Suprapubic skin (tissue), 4 donors: ENCODE data around the gene INSL6. TPM values are rescaled to one million over a fixed set of nuclear protein-coding genes. Genes with fewer than 3 reads are reported as not detected.

ENCODE experiments used
- DNase-seq, 2 donors: peaks; one replicate each; pipeline ENCODE4 v3.0.0-alpha.2; 2019; ENCODE audit warnings: low spot score in 2 of 2
- H3K27ac ChIP-seq: fragments of 200-600 bp; sonication (generic); one replicate; pipeline ENCODE4 v1.5.1; 2019
- H3K27me3 ChIP-seq: fragments of 200-600 bp; sonication (generic); one replicate; pipeline ENCODE4 v1.5.1; 2019
- H3K36me3 ChIP-seq: fragments of 200-600 bp; sonication (generic); one replicate; pipeline ENCODE4 v1.5.1; 2019
- H3K4me1 ChIP-seq: fragments of 200-600 bp; sonication (generic); one replicate; pipeline ENCODE4 v1.5.1; 2019
- H3K4me3 ChIP-seq: fragments of 200-600 bp; sonication (generic); one replicate; pipeline ENCODE4 v1.5.1; 2019; ENCODE audit warnings: mild to moderate bottlenecking
- H3K9me3 ChIP-seq: fragments of 200-600 bp; sonication (generic); one replicate; pipeline ENCODE4 v1.5.1; 2019
- EP300 ChIP-seq: sonication (generic); formaldehyde crosslinking; IDR thresholded peaks from one replicate; pipeline ENCODE4 v1.6.1; 2017; ENCODE audit warnings: antibody characterized with exemption
- POLR2A ChIP-seq, 2 donors: fragments of 450-650 bp; IDR thresholded peaks; one replicate each; pipeline ENCODE4 v1.6.1; 2017; ENCODE audit warnings: antibody characterized with exemption in 2 of 2, mild to moderate bottlenecking in 2 of 2, moderate library complexity in 2 of 2
- POLR2AphosphoS5 ChIP-seq, 3 donors: sonication (generic); formaldehyde crosslinking; IDR thresholded peaks; one replicate each; pipeline ENCODE4 v1.6.1; 2017; ENCODE audit warnings: antibody characterized with exemption in 3 of 3
- WGBS: methylation state at CpG from one replicate; pipeline ENCODE4 v1.1.5; 2018; 5-methylcytosine and 5-hydroxymethylcytosine counted together
- total RNA-seq, 4 donors: library from RNA; depleted of rRNA; stranded (reverse); fragments of >200 nt; gene quantifications; one replicate each; pipeline ENCODE4 v1.1.0, GENCODE V29; 2016
- TF ChIP-seq, protein P1 (sequence below), 2 donors: fragments of 200-600 bp in 1 of 2; fragments of 450-650 bp in 1 of 2; sonication (generic) in 1 of 2; IDR thresholded peaks; one replicate each; pipeline ENCODE4 v1.5.1; 2016 to 2019; ENCODE audit warnings: antibody characterized with exemption in 2 of 2, mild to moderate bottlenecking in 1 of 2, moderate library complexity in 1 of 2

Gene INSL6, protein sequence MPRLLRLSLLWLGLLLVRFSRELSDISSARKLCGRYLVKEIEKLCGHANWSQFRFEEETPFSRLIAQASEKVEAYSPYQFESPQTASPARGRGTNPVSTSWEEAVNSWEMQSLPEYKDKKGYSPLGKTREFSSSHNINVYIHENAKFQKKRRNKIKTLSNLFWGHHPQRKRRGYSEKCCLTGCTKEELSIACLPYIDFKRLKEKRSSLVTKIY
- not detected for total RNA-seq

DNA sequence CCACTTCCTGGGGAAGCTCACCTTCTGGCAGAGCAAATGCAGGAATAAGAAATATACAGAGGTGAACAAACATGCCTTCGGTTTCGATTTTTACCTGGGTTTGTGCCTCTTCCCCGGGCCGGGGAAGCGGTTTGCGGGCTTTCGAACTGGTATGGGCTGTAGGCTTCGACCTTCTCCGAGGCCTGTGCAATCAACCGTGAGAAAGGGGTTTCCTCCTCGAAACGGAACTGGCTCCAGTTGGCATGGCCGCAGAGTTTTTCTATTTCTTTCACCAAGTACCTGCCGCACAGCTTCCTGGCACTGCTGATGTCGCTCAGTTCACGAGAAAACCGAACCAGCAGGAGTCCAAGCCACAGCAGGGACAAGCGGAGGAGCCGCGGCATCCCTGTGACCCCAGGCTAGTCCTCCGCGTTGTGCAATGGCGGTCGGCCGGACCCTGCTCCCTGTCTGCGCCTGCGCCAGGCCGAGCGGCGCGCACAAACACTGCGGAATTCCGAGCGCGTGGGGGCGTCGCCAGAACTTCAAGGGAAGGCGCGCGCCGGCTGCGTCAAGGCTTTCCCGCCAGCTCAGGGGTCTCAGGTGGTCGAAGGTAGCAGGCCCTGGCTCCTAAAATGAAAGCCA is at the start of gene INSL6:
INSL6 (minus strand) TSS at position 420 of the 621 bp plus-strand sequence; CDS start at position 383, 37 bp downstream.
- H3K9me3 ChIP-seq, result no peaks in the 10 kb centered on the region
- TF ChIP-seq POLR2AphosphoS5 (IDR thresholded peaks at IDR 0.05), result no peak
- TF ChIP-seq EP300, result no peak
- no peak for TF ChIP-seq POLR2A (IDR thresholded peaks at IDR 0.05)
- TF ChIP-seq, protein P1, sequence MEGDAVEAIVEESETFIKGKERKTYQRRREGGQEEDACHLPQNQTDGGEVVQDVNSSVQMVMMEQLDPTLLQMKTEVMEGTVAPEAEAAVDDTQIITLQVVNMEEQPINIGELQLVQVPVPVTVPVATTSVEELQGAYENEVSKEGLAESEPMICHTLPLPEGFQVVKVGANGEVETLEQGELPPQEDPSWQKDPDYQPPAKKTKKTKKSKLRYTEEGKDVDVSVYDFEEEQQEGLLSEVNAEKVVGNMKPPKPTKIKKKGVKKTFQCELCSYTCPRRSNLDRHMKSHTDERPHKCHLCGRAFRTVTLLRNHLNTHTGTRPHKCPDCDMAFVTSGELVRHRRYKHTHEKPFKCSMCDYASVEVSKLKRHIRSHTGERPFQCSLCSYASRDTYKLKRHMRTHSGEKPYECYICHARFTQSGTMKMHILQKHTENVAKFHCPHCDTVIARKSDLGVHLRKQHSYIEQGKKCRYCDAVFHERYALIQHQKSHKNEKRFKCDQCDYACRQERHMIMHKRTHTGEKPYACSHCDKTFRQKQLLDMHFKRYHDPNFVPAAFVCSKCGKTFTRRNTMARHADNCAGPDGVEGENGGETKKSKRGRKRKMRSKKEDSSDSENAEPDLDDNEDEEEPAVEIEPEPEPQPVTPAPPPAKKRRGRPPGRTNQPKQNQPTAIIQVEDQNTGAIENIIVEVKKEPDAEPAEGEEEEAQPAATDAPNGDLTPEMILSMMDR (IDR thresholded peaks at IDR 0.05), result no peak
- no peak within 1 kb of the TSS for H3K27ac ChIP-seq
- peaks cover 8% of the 10 kb centered on the region for H3K27me3 ChIP-seq
- H3K4me1 ChIP-seq, result no peaks in the 10 kb centered on the region
- no peak within 1 kb of the TSS for H3K4me3 ChIP-seq
- 92% methylated on average over 44 of the region's 44 CpGs for WGBS
- no peaks in the 10 kb centered on the region for H3K36me3 ChIP-seq
- no peak for DNase-seq

DNA sequence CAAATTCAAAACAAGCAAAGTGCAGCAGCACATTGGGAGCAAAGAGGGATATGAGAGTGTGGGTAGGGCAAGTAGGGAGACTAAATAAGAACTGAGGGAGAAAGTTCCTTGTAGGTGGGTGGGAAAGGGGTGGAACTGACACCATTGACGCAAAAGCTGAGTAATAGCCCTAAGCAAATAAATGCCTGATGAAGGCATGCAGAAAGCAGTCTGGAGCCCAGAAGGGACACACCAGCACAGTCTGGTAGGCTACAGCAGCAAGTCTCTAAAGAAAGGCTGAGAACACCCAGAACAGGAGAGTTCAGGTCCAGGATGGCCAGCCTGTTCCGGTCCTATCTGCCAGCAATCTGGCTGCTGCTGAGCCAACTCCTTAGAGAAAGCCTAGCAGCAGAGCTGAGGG is 45.8 kb upstream of the INSL6 start, which contains the start of gene INSL4:
INSL4 (plus strand) TSS at position 208 of the 400 bp plus-strand sequence; CDS start at position 313, 105 bp downstream.
- Histone ChIP-seq H3K36me3 (no peaks in the 10 kb centered on the region), H3K27me3 (peaks cover 19% of the 10 kb centered on the region), H3K9me3 (no peaks in the 10 kb centered on the region), H3K4me1 (no peaks in the 10 kb centered on the region), H3K27ac (no peak within 1 kb of the TSS), H3K4me3 (no peak within 1 kb of the TSS)
- DNase-seq, result no peak
- 81% methylated on average over 2 of the region's 2 CpGs for WGBS
- TF ChIP-seq EP300 (no peak), POLR2AphosphoS5 (IDR thresholded peaks at IDR 0.05) (no peak), POLR2A (IDR thresholded peaks at IDR 0.05) (no peak)
- TF ChIP-seq, protein P1 (IDR thresholded peaks at IDR 0.05), result no peak

DNA sequence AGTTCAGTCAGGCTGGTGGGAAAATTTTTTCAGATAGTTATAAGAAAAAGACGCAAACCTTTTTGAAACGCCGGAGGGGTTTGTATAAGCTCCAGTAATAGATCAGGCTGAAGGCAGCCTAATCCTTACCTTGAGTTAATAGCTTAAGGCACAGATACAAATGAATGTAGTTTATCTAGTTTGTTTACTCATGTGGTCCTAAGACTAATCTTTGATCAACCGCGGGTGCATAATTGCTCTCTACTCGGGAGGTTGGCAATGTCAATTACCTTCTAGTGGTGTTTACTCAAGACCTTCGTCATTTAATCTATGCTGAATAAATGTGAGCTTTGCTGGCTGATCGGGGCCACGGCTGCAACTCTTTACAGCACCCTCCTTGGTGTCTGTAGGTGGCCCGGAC is 45.1 kb upstream of the INSL6 start:
- no peak for DNase-seq

DNA sequence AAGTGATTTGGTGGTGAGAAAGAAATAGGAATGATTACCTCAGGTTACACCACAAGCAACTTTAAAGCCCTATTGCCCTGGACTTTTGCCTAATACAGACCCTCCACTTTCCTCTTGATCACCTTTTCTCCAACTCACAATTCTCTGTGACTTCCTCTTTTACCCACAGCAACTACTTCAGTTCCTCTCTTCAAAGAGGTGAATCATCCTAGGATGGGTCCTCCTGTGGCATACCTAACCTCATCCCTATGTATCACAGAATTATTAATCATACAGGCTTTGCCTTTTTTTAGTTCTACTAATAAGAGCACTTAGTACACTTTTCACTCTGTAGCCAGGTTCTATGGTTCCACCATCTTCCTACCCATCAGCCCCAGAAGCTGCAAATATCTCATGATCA is 19.6 kb upstream of the INSL6 start:
- TF ChIP-seq, protein P1 (IDR thresholded peaks at IDR 0.05), result no peak
- TF ChIP-seq EP300 (no peak), POLR2AphosphoS5 (IDR thresholded peaks at IDR 0.05) (no peak), POLR2A (IDR thresholded peaks at IDR 0.05) (no peak)
- DNase-seq, result no peak
- no peaks in the 10 kb centered on the region for H3K27me3 ChIP-seq
- H3K9me3 ChIP-seq, result no peaks in the 10 kb centered on the region
- H3K36me3 ChIP-seq, result no peaks in the 10 kb centered on the region
- no peak overlapping the region for H3K27ac ChIP-seq
- no peaks in the 10 kb centered on the region for H3K4me1 ChIP-seq
- H3K4me3 ChIP-seq, result no peak overlapping the region

More for the DNA sequence above, 45.1 kb upstream of the INSL6 start:
- Histone ChIP-seq H3K27ac (no peak overlapping the region), H3K4me1 (no peaks in the 10 kb centered on the region), H3K27me3 (peaks cover 19% of the 10 kb centered on the region), H3K9me3 (no peaks in the 10 kb centered on the region), H3K36me3 (no peaks in the 10 kb centered on the region), H3K4me3 (no peak overlapping the region)
- WGBS, result 59% methylated on average over 10 of the region's 10 CpGs
- TF ChIP-seq POLR2A (IDR thresholded peaks at IDR 0.05), result no peak
- TF ChIP-seq, protein P1 (IDR thresholded peaks at IDR 0.05), result no peak
- TF ChIP-seq POLR2AphosphoS5 (IDR thresholded peaks at IDR 0.05), result no peak
- TF ChIP-seq EP300, result no peak

DNA sequence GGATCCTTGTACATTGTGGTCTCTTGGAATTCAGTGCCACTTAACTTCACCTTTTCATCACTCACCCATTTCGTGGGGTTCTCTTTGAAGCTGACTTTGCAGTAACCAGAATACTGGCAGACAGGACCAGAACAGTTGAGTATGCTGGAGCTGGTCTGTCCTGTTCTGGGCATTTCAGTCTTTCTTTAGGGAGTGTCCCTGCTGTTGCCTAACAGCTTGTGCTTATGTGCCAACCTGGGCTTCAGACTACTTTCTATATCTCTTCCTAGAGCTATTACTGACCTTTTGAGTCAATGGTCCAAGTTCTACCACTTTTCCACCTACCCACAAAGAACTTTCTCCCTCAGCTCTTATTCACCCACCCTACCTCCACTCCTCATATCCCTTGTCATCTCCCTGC is 10.0 kb upstream of the INSL6 start:
- no peaks in the 10 kb centered on the region for H3K9me3 ChIP-seq
- no peak overlapping the region for H3K27ac ChIP-seq
- no peak overlapping the region for H3K4me3 ChIP-seq
- 60% methylated on average over 1 of the region's 1 CpG for WGBS
- H3K36me3 ChIP-seq, result no peaks in the 10 kb centered on the region
- no peak for DNase-seq
- TF ChIP-seq POLR2A (IDR thresholded peaks at IDR 0.05) (no peak), POLR2AphosphoS5 (IDR thresholded peaks at IDR 0.05) (no peak), EP300 (no peak)
- H3K27me3 ChIP-seq, result peaks cover 5% of the 10 kb centered on the region
- H3K4me1 ChIP-seq, result no peaks in the 10 kb centered on the region
